NCI-H82 treated with DMSO at 0.1 percent for 48 hours (cell line): ENCODE data around the gene TMUB1.

Experiments
- DNase-seq: peaks from one replicate; lab custom pipeline; 2025; ENCODE audit not compliant: unreplicated experiment; lab: John Stamatoyannopoulos, UW

TMUB1 gene

DNA sequence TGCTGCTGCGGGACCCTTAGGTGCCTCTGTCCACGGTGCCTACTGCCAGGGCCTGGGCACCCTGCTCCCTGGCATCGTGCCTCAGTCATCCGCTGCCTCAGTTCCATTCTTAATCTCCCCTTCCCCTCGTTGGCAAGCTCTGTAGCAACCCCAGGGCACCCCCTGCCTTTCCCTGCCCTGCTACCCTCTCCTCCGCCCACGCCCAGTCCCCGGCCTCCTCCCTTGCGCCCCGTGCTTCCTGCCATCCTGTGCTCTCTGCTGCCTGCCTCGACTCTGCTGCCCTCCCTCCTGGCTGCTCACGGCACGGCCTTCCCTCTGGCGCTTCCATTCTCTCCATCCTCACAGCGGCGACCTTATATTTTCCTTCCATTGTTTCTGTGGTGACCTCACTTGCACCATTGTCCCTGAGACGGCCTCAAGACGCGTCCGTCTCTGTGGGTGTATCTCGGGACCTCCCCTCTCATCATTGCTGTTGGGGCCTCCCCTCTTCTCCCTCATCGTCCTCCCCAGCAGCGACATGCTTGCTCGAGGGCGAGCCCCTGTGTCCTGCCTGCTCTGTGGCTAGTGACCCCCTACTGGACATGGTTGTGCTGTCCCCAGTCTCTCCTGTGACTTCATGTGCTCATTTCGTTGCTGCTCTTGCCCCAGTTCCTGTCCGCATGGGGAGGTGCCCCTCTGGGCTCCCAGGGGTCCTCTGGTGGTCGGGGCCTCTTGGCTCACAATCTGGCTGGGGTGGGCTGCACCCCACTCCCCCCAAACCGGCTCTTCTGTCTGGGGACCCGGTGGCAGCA is 38.3 kb upstream of the TMUB1 start:
- no peak for DNase-seq

DNA sequence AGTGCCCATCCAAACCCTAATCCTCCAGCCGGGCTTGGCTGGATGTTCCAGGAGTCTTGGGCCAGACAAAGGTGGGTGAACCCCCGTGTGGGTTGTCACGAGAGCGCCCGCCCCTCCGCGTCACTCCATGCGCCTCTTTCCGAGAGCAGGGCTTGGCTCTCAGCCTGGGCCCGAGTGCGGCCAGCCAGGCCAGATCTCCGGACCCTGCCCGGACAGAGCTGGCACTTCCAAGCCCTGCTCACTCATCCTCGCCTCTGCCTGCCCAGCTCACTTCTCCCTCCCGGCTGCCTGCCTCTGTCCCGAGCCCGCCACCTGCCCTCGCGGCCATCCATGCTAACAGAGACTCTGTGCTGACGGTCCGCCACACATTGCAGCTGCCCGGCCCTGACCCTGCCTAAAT is 37.6 kb upstream of the TMUB1 start:
- DNase-seq = no peak

DNA sequence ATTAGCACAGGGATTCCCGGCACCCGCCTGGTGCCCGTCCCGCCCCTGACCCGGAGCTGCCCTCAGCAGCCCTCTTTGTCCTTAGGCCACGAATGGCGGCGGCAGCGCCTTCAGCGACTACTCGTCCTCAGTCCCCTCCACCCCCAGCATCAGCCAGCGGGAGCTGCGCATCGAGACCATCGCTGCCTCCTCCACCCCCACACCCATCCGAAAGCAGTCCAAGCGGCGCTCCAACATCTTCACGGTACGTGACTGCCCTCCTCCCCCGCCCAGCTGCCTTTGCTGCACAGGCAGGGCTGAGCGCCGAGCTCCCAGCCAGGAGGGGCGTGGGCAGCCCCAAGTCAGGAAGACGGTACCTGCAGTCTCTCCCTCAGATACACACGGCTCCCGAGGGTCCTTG is 36.6 kb upstream of the TMUB1 start:
- DNase-seq = no peak

DNA sequence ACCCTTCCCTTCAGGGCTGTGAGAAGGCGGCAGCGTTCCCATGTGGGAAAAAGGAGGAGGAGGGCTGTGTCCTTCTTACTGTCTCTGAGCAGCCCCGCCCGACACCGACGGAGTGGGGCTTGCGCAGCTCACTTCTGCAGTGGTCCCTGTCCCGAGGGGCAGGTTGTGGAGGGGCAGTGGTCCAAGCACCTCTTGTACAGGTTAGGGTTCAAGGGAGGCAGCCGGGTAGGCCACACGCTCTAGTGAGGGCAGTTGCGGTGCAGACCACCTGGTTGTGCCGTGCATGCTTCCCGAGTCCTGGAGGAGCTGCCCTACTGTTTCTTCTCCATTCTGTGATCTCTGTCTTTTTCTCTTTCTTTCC is 35.7 kb upstream of the TMUB1 start:
- no peak for DNase-seq

DNA sequence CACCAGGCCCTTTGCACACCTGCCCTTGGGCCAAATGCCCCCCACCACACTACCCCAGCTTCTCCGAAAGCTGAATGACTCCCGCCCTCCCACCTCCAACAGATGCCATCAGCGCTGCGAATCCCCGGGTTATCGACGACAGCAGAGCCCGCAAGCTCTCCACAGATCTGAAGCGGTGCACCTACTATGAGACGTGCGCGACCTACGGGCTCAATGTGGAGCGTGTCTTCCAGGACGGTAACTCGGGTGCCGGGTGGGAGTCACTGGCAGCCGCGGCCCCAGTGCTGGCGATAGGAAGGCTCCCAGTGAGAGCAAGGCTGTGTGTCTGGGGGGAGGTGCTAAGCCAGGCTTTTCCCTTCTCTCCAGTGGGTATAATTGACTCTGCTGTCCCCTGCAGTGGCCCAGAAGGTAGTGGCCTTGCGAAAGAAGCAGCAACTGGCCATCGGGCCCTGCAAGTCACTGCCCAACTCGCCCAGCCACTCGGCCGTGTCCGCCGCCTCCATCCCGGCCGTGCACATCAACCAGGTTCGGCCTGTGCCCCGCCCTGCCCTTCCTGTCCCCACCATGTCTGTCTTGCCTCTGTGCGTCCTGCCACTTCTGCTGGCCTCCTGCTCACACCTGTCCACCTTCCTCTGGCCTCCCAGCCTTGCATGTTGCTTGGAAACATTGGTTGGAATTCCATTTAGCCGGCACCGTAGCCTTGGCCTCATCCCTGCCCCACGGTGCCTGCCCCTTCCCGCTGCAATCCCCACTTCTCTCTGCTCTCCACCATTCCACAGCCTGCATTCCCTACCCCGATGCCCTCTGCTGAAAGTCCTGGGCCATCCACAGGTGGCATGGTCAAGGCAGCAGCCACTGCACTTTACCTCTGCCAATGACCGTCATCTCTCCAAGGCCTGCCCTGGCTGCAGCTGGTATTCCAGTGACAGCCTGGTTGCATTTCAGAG is 35.1 kb upstream of the TMUB1 start:
- DNase-seq = no peak

DNA sequence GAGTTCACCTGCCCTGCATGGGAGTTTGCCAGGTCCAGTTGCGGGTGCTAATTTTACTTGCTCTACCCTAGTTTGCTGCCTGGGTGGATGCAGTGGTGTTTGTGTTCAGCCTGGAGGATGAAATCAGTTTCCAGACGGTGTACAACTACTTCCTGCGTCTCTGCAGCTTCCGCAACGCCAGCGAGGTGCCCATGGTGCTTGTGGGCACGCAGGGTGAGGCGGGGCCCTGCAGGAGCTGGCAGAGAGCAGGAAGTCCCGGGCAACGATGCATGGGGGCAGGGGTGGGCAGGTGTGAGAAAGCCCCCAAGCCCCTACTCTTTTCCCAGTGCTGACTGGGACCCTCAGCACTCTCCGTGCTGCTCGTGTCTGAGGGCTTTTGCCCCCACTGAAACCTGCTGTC is 34.3 kb upstream of the TMUB1 start:
- no peak for DNase-seq

DNA sequence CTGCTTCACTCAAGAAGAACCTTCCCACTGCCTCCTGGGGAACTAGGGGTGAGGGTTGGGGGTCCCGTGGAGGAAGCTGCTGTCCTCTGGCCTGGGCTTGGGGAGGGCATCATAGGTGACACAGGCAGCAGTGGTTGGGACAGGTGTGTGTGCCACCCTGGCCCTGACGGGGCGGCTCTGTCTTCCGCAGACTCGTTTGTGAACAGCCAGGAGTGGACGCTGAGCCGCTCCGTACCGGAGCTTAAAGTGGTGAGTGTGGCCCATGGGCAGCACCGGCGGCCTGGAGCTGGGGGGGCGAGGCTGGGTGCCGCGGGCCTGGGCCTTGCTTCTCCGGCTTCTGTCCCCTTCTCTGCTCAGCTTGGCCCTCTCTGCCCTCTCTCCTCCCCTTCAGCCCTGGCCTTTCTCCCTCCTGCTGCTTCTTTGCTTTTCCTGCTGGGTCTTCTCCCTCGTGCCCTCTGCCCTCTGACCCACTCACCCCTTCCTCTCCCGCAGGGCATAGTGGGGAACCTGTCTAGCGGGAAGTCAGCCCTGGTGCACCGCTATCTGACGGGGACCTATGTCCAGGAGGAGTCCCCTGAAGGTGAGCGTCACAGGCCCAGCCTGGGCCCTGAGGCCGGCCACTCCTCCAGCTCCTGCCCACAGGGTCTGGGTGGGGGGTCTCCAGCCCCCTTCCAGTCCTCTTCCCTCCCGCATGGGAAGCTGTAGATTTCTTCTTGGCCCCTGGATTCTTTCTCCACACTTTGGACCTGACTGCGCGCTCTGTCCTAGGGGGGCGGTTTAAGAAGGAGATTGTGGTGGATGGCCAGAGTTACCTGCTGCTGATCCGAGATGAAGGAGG is 33.5 kb upstream of the TMUB1 start:
- DNase-seq = no peak

DNA sequence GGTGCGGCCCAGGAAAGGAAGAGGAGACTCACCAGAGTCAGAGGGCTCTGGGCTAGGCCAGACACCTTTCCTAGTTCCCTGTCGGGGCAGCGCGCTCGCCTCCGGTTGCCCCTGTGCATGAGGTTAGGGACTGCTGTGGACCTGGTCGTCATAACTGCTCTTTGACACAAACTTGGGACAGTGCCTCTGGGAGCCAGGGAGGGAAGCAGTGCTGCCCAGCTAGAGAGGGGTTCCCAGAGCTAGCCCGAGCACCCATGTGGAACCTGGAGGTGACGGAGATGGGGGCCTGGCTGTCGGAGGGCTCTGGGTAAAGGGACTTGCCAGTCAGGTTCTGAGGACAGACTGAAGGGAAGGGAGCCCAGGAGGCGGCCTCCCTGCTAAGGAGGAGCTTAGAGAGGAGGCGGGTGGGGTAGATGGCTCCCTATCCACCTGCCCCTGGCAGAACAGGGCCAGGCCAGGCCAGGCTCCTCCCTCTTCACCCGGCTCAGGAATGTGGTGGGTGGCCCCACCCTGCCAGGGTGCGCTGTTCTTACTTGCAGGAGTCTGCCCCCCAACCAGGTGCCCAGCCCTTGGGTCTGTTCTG is 32.6 kb upstream of the TMUB1 start:
- DNase-seq = no peak

DNA sequence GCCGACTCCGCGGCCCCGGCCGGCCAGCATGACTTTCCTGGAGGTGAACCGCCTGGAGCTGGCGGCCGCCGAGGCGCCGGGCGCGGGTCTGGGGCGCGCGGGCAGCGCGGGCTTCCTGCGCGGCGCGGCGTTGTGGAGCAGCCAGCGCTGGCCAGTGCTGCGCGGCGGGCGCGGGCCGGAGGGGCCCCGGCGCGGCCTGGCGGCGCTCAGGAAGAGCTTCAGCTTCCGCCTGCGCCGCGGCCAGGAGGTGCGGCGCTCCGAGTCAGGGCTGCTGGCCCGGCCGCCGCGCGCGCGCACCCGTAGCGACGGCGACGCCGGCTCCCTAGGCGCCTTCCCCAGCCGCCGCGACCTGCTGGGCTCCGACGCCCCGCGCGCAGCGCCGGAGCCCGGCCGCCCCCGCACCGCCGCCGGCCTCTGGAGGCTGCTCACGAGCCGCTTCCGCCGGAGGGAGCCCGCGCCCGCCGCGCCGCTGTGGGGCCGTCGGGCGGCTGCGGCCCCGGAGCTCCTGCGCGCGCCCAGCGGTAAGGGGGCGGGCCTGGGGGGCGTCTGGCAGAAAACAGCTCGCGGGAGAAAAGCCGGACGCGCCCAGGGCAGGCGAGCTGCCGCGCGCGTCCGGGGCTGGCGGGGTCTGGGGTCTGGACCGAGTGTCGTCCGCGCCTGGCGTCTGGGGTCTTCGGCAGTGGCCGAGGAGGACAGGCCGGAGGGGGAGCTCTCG is 32.0 kb upstream of the TMUB1 start:
- DNase-seq = no peak

DNA sequence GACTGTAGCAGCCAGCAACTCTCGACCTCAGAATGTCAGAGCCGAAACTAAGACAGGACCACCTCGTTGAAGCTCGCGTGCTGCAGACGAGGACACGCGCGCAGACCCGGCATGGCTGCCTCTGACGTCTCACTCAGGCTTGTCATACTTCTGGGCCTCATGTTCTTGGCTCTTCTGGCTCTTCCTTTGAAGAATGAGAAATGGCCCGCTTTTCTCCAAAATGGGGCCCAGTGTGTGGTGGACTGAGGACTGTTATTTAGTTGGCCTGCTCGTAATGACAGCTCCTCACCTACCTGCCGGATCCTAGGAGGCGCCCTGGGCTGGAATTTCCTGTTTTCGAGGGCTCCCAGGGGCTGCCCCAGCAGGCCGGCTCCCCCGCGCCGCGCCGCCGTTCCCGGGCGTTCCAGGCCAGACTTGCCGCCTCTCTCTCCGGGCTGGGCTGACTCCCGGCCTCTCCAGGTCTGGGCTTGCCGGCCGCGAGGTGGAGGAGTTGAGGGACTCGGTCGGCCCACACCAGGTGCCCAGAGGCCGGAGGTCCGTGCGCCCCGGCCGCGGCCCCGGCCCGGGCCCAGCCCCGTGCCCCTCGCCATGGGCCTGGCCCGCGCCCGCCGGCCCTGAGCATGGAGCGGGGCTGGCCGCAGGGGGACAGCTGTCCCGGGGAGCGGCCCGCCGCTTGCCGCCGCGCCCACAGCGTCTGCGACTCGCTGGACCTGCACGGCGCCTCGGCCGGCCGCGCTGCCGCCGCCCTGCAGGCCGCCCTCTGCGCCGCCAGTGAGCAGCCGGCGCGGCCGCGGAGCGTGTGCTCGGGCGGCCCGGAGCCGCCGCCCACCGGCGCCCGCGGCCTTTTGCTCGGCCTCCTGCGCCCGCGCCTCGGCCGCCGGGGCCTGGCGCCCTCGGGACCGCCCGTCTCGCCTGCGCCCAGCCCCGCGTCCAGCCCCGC is 31.1 kb upstream of the TMUB1 start:
- DNase-seq = no peak

DNA sequence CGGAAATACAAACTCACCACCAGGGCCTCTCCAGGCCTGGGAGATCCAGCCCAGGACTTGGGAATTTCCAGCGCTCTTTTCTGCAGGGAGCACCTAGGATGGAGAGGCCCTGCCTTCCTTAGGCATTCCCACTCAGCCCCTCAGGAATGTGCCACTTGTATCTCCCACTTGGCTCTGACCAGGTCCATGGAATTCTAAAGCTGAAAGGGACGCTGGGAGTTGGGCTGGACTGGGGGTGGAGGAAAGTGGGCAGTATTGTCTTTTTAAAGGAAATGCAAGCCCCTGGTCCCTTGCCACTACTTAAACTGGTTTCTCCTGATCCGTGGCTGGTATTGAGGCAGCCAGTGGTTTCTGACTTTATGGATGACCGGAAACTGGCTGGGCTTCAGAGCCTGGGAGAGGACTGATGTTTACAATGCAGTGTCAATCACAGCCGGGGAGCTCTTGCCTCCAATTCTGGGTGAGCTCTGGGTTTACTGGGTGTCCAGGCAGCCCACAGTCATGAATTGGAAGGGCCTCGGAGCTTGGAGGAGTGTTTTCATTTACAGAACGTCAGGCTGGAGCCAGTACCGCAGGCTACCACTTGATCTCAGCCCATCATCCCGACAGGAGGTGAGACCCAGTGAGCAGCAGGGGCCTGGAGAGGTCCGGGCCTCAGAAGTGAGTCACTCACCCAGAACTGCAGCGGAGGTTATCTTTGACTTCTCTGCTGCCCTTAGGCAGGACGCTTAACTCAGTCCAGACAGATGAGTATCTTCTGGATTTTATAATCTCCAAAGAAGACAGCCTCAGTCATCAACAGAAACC is 30.3 kb upstream of the TMUB1 start:
- no peak for DNase-seq

DNA sequence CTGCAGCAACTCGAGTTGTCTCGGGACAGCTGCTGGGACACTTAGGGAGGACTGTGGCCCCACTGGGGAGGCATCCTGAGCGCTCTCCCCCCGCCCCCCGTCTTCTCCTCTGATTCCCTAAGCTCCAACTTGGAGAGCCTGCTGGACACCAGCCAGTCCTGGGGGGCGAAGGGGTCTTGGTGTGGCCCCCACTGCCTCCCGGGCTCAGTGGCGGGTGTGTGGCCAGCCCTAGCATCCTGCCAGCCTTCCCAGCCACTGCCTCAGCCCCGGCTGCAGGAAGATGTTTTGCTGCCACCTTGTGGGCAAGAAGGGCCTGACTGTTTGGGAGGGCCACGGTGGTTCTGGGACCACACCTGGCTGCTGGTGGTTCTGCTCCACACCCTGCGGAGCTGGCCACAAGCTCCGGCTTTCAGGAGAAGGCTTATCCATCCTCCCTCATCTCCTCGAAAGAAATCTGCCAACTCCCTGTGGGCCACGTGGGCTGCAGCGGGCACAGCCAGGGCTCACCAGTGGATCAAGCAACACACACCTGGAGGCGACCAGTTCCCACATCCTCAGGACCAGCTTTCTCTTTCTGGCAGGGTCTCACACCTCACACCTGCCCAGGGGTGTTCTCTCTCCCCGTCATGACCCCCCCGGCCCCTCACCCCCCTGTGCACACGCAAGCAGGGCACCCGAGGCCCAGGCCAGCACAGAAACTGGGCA is 27.8 kb upstream of the TMUB1 start:
- DNase-seq = no peak

DNA sequence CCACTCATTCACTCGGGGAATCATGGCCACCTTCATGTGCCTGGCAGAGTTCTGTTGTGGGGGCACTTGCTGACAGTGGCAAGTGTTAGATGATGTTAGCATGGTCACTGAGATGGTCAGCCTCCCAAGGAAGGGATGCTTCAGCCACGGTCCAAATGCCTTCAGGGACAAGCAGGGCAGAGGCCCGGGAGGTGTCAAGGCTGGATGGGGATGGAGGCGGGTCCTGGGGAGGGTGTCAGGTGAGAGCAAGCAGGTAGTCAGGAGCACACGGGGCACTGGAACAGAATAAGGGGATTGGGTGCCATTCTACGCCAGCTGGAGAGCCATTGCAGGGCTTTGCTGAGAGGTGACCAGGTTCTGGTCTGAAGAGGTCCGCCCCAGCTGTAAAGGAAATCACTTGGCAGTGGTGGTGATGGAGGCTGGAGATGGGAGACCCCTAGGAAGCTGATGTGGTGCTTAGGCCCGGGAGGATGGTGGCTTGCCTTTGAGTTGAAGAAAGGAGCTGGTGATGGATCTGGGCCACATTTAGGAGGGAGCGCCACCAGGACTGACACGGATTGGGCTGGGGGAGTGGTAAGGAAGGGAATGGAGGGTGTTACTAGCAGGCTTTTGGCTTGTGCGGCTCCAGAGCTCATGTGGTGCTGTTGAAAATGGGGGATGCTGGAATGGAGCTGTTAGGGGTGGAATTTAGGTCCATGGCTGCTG is 27.1 kb upstream of the TMUB1 start:
- no peak for DNase-seq

DNA sequence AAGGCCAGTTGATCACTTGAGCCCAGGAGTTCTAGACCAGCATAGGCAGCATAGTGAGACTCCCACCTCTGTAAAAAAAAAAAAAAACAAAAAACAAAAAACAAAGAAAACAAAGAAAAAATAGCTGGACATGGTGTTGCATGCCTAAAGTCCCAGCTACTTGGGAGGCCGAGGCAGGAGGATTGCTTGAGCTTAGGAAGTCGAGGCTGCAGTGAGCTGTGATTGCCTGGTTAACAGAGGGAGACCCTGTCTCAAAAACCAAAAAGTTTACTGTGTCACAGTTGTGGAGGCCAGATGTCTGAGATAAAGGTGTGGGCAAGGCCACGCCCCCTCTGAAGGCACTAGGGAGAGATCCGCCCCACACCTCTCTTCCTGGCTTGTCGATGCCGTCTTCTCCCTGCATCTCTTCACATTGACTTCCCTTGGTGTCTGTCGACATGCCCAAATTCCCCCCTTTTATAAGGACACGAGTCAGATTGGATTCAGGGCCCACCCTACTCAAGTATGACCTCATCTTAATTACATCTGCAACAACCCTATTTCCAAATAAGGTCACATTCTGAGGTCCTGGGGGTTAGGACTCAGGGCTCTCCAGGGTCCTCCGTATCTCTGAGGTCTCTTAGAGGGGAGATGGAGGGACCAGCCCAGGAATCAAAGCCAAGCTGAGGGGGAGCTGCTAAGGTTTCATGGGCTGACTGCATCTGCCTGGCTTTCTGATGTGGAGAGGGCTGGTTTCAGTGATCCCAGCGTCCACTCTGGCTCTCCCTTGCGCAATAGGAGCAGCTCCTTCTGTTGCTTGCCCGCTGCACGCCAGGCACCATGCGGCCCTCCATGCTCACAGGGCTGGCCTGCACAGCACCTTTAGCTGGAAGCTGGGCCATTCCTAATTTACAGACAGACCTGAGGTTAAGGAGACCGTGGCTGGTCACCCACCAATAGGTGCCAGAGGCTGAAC is 26.1 kb upstream of the TMUB1 start:
- no peak for DNase-seq

DNA sequence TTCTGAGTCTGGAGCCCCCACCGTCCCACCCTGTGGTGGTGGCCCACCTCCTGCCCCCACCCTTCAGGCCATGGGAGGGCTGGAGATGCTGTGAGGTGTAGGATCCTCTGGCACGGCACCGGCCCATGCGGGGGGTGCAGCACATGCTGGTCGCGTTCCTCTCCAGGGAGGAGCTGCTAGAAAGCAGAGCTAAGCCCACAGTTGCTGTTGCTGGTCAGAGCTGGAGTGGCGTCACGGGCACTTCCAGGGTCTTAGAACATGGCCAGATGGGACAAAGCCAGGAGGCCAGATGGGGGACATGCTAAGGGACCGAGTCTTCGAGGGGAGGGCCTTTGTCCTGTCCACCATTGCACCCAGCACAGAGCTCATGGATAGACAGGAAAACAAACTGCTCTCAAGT is 24.6 kb upstream of the TMUB1 start:
- no peak for DNase-seq
